Adipocyte (in vitro differentiated cells): Measurements from ENCODE around the gene CDK14.

Experiments used
- DNase-seq: peaks from one replicate; pipeline ENCODE4 v3.0.0-alpha.2; 2015; ENCODE audit warnings: low read depth
- H3K27me3 ChIP-seq: replicated peaks from 2 replicates; pipeline ENCODE4 v1.7.0; 2013; ENCODE audit warnings: mild to moderate bottlenecking, low read length, moderate library complexity; ENCODE audit not compliant: control insufficient read depth, insufficient read depth
- H3K36me3 ChIP-seq: 2 replicates; pipeline ENCODE4 v1.7.0; 2013; ENCODE audit warnings: low read length, mild to moderate bottlenecking, moderate library complexity; ENCODE audit not compliant: control insufficient read depth, insufficient read depth, severe bottlenecking
- H3K4me1 ChIP-seq: 2 replicates; pipeline ENCODE4 v1.7.0; 2013; ENCODE audit warnings: mild to moderate bottlenecking, low read length, moderate library complexity; ENCODE audit not compliant: control insufficient read depth, insufficient read depth
- H3K4me3 ChIP-seq: 2 replicates; pipeline ENCODE4 v1.7.0; 2013; ENCODE audit warnings: mild to moderate bottlenecking, low read length, moderate library complexity
- H3K9ac ChIP-seq: 2 replicates; pipeline ENCODE4 v1.7.0; 2013; ENCODE audit warnings: mild to moderate bottlenecking, low read length, moderate library complexity
- H3K9me3 ChIP-seq: 2 replicates; pipeline ENCODE4 v1.7.0; 2013; ENCODE audit warnings: mild to moderate bottlenecking, low read length, moderate library complexity; ENCODE audit not compliant: control insufficient read depth

The CDK14 gene

GRCh38 chr7:91126762-91127161, 530.6 kb downstream of the CDK14 start:
- H3K4me1 ChIP-seq: peaks cover 12% of the 10 kb centered on the region
- no peak for DNase-seq
- H3K9ac ChIP-seq: no peak overlapping the region
- H3K4me3 ChIP-seq: no peak overlapping the region
- H3K9me3 ChIP-seq: no peaks in the 10 kb centered on the region
- peaks cover 3% of the 10 kb centered on the region for H3K36me3 ChIP-seq
- no peaks in the 10 kb centered on the region for H3K27me3 ChIP-seq

- DNase-seq: no peak
- Histone ChIP-seq H3K9me3 (no peaks in the 10 kb centered on the region), H3K27me3 (no peaks in the 10 kb centered on the region)
Measured at GRCh38 chr7:91127325-91127724, 531.2 kb downstream of the CDK14 start.

DNA sequence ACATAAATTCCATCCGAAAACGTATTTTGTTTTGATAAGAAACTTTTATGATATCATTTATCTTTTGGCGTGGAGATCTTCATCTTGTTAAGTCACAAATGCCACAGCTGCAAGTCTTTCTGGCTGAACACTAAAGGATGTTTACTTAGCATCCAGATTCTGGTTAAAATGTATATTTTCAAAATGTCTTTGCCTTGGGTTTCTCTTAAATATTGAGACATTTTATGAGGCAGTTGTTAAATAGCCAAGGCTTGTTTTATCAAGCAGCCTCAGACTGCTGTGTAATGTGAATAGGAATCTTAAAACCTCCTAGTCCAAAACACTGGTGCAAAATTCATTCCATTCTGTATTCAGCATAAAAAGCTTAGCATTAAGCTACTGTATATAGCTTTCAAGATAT, 531.8 kb downstream of the CDK14 start:
- DNase-seq: peak; percentile 44
- Histone ChIP-seq H3K4me1 (peaks cover 12% of the 10 kb centered on the region), H3K9me3 (no peaks in the 10 kb centered on the region), H3K36me3 (peaks cover 3% of the 10 kb centered on the region), H3K4me3 (no peak overlapping the region), H3K27me3 (no peaks in the 10 kb centered on the region), H3K9ac (no peak overlapping the region)

More at GRCh38 chr7:91127325-91127724, 531.2 kb downstream of the CDK14 start:
- no peak overlapping the region for H3K4me3 ChIP-seq
- no peak overlapping the region for H3K9ac ChIP-seq
- peaks cover 12% of the 10 kb centered on the region for H3K4me1 ChIP-seq
- peaks cover 3% of the 10 kb centered on the region for H3K36me3 ChIP-seq

DNA sequence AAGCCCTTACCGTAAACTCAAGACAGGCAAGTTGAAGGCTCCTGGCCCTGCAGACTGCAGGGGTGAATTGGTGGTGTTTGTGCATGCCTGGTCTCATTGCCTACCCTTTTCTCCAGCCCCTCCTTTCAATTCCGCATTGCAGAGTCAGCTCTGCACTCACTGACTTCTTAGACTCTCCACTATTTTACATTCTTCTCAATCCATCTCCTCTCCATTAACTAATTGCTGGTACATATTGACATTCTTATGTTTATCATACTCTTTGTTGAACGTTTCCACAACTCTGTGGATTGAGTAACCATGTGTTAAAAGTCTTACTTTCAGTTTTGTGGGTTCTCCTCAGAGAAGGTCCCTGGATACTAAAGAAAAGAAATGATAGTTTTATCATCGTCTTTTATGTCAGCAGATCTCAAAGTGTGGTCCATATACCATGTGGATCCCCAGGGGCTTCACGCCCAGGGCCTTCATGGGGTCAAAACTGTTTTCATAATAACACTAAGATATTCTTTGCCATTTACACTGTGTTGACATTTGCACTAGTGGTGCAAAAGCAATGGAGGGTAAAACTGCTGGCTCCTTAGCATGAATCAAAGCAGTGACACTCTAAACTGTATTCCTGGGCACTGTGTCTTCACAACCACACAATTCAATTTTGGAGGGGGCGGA, 532.7 kb downstream of the CDK14 start:
- peak overlapping the region; percentile 69 for H3K4me3 ChIP-seq
- peaks cover 3% of the 10 kb centered on the region for H3K36me3 ChIP-seq
- H3K9me3 ChIP-seq: no peaks in the 10 kb centered on the region
- peak overlapping the region; percentile 5 for H3K9ac ChIP-seq
- peak; percentile 58 for DNase-seq
- H3K27me3 ChIP-seq: no peaks in the 10 kb centered on the region
- peaks cover 12% of the 10 kb centered on the region for H3K4me1 ChIP-seq

DNA sequence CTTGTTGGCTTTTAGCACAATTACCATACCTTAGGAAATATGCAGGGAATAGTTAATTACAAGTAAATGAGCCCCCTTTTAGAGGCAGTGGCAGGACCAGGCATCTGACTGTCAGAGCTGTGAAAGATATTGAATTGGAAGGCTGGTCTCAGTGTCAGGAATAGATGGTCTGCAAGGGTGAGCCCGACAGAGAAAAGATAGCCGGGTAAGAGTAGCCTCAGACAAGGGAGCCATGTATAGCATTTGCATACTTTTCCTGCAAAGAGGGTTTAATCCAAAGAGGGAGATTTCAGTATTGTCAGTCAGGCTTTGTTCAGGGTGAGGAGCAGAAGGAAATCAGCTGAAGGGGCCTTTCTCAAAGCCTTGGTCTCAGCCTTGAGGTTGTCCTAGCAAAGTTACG, 539.2 kb downstream of the CDK14 start:
- Histone ChIP-seq H3K36me3 (no peaks in the 10 kb centered on the region), H3K27me3 (no peaks in the 10 kb centered on the region), H3K4me1 (peaks cover 5% of the 10 kb centered on the region), H3K9ac (no peak overlapping the region), H3K4me3 (no peak overlapping the region), H3K9me3 (no peaks in the 10 kb centered on the region)
- no peak for DNase-seq

DNA sequence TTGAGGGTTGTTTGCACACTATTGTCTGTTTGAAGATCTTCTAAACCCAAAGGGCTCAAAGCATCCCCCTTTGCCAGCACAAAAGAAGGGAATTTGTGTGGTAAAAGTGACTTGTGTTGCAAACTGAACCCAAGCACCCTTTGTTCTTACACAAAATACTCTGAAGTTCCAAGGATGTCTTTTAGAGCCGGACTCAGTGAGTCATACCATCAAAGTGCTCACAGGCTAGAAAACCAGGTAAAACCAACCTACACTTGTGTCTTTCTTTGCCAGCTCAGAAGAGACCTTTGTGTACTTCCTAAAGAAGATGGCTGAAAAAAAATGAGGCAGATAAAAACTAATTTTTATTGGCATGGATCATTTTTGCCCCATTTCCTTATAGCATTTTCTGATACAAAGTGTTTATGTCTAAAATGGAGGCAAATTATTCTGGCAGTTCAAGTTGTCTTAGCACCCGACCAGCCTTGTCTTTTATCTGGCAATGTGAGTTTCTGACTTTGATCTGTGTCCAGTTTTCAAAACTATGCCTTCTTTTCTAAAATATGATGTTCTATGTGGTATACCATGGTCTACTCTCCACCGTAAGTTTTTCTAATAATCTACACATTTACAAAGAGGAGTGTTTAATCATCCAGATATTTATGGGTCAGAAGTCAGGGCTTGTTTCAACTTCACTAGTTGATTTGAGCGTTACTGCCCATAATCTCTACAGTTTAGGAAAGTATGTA, 539.7 kb downstream of the CDK14 start:
- Histone ChIP-seq H3K27me3 (no peaks in the 10 kb centered on the region), H3K36me3 (no peaks in the 10 kb centered on the region), H3K9ac (no peak overlapping the region), H3K9me3 (no peaks in the 10 kb centered on the region), H3K4me3 (no peak overlapping the region), H3K4me1 (peaks cover 5% of the 10 kb centered on the region)
- DNase-seq: no peak

GRCh38 chr7:91137153-91137787, 541.1 kb downstream of the CDK14 start:
- H3K4me1 ChIP-seq: peaks cover 5% of the 10 kb centered on the region
- no peak overlapping the region for H3K4me3 ChIP-seq
- no peaks in the 10 kb centered on the region for H3K36me3 ChIP-seq
- H3K27me3 ChIP-seq: no peaks in the 10 kb centered on the region
- no peak for DNase-seq
- H3K9me3 ChIP-seq: no peaks in the 10 kb centered on the region
- no peak overlapping the region for H3K9ac ChIP-seq

DNA sequence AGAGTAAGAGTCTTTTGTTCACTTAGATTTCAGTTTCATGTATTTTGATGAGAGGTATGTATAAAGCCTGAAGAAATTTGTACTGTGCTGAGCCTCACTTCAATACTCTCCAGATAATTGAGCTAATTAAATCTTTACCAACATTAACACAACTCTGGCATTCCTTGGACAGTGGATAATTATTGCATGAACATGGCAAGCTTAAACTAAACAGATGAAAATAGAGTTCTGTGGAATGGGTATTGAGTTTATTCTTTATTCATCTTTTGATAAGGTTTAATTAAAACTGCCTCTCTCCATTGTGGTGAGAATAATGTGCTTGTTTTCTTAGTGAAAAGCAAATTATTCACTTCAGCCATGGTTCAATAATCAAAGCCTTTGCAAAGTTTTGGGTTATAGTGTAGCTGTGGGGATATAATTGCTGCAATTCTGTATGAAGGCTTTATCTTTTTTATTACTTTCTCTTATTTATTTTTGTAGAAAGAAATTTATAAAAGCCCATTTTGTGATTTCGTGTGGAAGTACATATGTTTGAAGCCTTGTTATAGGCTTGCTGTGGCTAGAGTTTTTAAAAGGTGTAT, 541.8 kb downstream of the CDK14 start:
- H3K36me3 ChIP-seq: no peaks in the 10 kb centered on the region
- no peaks in the 10 kb centered on the region for H3K9me3 ChIP-seq
- peaks cover 5% of the 10 kb centered on the region for H3K4me1 ChIP-seq
- H3K9ac ChIP-seq: no peak overlapping the region
- H3K4me3 ChIP-seq: no peak overlapping the region
- DNase-seq: no peak
- H3K27me3 ChIP-seq: no peaks in the 10 kb centered on the region

GRCh38 chr7:91140286-91140685, 544.2 kb downstream of the CDK14 start:
- Histone ChIP-seq H3K9ac (no peak overlapping the region), H3K9me3 (no peaks in the 10 kb centered on the region), H3K27me3 (no peaks in the 10 kb centered on the region), H3K36me3 (no peaks in the 10 kb centered on the region), H3K4me3 (no peak overlapping the region), H3K4me1 (peaks cover 5% of the 10 kb centered on the region)
- no peak for DNase-seq

- Histone ChIP-seq H3K9ac (no peak overlapping the region), H3K4me1 (peaks cover under 1% of the 10 kb centered on the region), H3K27me3 (no peaks in the 10 kb centered on the region), H3K9me3 (no peaks in the 10 kb centered on the region), H3K36me3 (no peaks in the 10 kb centered on the region), H3K4me3 (no peak overlapping the region)
- no peak for DNase-seq
Measured at GRCh38 chr7:91140982-91141381, 544.9 kb downstream of the CDK14 start.

DNA sequence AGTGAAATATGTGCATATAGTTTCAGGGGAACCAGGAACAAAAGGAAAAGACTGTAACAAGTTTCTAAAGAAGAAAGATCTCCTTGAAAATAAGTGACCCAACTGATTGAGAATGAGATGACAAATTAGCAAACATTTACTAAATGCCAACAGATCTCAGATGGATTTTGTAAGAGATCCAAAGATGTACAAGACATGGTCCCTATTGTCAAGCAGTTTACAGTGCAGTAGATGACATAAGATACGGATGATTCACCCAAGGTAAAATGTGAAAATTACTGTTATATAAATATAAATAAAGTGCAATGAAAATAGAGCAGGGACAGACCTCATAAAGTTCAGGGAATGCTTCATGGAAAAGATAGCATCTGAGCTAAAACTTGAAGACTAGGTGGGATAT, 546.6 kb downstream of the CDK14 start:
- Histone ChIP-seq H3K4me3 (no peak overlapping the region), H3K4me1 (no peaks in the 10 kb centered on the region), H3K9me3 (no peaks in the 10 kb centered on the region), H3K27me3 (no peaks in the 10 kb centered on the region), H3K9ac (no peak overlapping the region), H3K36me3 (no peaks in the 10 kb centered on the region)
- no peak for DNase-seq
